NT2/D1 (cell line): ENCODE results near the gene FMNL2.

Experiments used
- SUZ12 ChIP-seq: IDR thresholded peaks from 2 replicates; pipeline ENCODE4 v1.6.1; 2011; ENCODE audit not compliant: insufficient read length, insufficient read depth; ENCODE audit errors: extremely low read depth
- YY1 ChIP-seq: IDR thresholded peaks from 2 replicates; pipeline ENCODE4 v1.6.1; 2011; ENCODE audit not compliant: insufficient read length, insufficient read depth
- ZNF274 ChIP-seq: IDR thresholded peaks from 2 replicates; pipeline ENCODE4 v1.6.1; 2011; ENCODE audit warnings: mild to moderate bottlenecking, low read depth, low read length

DNA sequence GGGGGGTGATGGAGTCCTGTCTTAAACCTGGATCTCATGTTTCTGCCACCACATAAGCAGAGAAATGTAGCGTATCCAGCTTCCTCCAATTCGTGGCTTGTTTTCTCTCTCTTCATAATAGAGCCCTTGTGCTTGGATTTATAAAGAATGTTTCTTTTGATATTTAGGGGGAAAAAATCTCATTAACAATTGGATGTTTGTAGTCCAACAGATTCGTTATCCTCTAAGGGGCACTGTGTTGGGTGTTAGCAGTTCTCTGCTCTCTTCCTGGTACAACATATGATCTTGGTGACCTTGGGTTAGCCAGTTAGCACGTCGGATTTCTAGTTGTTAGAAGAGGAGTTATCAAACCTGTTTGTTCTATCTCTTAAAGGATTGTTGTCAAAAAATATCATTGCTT is 127.8 kb downstream of the FMNL2 start:
- TF ChIP-seq ZNF274 (no peak), SUZ12 (no peak), YY1 (no peak)
